ENCODE data around the gene AUTS2.

AUTS2 gene

DNA sequence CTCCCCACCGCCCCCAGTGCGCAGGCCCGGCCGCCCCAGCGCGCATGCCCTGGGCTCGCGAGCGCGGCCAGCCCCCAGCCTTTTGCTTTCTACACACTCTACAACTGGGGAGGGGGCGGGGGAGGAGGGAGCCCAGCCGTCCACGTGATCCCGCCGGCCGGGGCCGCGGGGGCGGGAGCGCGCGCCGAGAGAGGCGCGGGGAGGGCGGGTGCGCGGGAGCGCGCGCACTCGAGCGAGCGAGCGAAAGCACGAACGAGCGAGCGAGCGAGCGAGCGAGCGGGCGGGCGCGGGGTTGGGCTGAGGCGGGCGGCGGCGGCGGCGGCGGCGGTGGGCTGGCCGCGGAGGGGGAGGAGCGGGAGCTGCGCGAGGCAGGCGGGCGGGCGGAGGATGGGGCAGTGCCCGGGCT is at the start of gene AUTS2:
Gene AUTS2, plus strand, starts transcription at position 395 of the 406 bp plus-strand sequence. CDS start 1,179 bp downstream, outside the sequence.
- TF ChIP-seq, protein P1, sequence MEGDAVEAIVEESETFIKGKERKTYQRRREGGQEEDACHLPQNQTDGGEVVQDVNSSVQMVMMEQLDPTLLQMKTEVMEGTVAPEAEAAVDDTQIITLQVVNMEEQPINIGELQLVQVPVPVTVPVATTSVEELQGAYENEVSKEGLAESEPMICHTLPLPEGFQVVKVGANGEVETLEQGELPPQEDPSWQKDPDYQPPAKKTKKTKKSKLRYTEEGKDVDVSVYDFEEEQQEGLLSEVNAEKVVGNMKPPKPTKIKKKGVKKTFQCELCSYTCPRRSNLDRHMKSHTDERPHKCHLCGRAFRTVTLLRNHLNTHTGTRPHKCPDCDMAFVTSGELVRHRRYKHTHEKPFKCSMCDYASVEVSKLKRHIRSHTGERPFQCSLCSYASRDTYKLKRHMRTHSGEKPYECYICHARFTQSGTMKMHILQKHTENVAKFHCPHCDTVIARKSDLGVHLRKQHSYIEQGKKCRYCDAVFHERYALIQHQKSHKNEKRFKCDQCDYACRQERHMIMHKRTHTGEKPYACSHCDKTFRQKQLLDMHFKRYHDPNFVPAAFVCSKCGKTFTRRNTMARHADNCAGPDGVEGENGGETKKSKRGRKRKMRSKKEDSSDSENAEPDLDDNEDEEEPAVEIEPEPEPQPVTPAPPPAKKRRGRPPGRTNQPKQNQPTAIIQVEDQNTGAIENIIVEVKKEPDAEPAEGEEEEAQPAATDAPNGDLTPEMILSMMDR (conservative IDR thresholded peaks at IDR 0.05; ENCODE audit: low read length) = no peak
- H3K4me3 ChIP-seq (ENCODE audit: low read length) = peak within 1 kb of the TSS; percentile 91
- DNase-seq (ENCODE audit: low read depth) = peak; percentile 87

DNA sequence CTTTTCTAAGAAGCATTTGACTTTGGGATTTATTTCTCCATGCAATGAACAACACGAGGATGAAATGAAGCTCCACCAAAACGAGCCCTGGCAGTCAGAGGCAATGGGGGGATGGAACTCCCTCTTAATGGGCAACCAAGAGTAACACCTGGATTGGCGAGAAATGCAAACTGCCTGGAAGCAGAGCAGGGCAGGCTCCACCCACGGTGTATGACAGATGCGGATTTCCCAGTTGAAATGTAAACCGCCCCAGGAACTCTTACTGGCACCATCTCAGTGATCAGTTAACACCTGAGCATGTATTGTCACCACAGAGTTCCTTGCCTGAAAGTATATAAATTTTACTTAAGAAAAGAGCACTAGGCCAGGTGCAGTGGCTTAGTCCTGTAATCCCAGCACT is 47.3 kb upstream of the AUTS2 start:
- TF ChIP-seq, protein P1 (conservative IDR thresholded peaks at IDR 0.05; ENCODE audit: low read length) = no peak
- no peak for DNase-seq (ENCODE audit: low read depth)
- no peak overlapping the region for H3K4me3 ChIP-seq (ENCODE audit: low read length)

DNA sequence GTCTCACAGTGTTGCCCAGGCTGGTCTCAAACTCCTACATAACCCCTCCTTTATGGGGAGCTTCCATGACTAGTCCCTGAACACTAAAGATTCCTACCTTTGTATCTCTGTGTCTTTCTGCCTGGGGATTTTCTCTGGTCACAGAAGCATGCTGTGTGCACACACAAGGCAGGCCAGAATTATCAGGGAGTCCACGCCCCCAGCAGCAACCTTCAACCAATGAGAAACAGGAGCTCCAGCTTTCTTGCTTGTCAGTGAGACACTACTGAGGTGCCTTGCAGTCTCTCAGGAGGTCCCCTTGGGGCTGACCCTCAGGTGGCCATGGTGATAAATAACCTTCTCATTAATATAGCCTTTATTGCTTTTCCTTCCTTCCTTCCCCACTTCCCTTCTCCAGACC is 45.1 kb upstream of the AUTS2 start:
- no peak overlapping the region for H3K4me3 ChIP-seq (ENCODE audit: low read length)
- no peak for DNase-seq (ENCODE audit: low read depth)
- TF ChIP-seq, protein P1 (conservative IDR thresholded peaks at IDR 0.05; ENCODE audit: low read length) = no peak

DNA sequence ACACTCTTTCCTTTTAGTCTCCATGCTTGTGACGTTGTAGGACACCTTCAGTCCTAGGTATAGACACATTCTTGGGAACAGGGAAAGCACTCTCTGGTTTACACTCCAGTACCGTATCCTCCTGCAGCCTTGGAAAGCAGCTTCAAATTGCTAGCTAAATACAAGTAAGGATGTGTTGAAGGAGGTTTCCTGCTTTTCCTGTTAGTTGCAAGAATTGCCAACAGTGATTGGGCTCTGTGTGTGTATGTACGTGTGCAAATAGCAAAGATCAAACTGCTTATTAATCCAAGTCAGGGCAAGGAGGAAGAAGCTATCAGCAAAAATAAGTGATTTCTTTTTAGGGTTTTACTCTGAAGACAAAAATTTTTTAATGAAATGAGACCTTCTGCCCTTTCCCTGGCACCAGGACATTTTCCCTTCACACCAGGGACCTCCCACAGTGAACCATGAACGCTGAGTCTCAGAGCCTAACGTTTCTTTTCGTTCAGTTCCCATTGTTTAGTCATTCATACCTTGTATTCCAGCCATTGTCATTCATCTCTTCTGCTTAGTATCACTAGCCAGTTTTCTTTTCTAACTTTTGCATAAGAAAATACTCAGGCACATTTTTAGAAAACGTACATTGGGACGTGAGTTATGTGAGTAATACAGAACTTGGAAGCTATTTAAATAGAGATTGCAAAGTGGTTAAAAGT is 36.9 kb upstream of the AUTS2 start:
- no peak for DNase-seq (ENCODE audit: low read depth)
- TF ChIP-seq, protein P1 (conservative IDR thresholded peaks at IDR 0.05; ENCODE audit: low read length) = no peak
- no peak overlapping the region for H3K4me3 ChIP-seq (ENCODE audit: low read length)

DNA sequence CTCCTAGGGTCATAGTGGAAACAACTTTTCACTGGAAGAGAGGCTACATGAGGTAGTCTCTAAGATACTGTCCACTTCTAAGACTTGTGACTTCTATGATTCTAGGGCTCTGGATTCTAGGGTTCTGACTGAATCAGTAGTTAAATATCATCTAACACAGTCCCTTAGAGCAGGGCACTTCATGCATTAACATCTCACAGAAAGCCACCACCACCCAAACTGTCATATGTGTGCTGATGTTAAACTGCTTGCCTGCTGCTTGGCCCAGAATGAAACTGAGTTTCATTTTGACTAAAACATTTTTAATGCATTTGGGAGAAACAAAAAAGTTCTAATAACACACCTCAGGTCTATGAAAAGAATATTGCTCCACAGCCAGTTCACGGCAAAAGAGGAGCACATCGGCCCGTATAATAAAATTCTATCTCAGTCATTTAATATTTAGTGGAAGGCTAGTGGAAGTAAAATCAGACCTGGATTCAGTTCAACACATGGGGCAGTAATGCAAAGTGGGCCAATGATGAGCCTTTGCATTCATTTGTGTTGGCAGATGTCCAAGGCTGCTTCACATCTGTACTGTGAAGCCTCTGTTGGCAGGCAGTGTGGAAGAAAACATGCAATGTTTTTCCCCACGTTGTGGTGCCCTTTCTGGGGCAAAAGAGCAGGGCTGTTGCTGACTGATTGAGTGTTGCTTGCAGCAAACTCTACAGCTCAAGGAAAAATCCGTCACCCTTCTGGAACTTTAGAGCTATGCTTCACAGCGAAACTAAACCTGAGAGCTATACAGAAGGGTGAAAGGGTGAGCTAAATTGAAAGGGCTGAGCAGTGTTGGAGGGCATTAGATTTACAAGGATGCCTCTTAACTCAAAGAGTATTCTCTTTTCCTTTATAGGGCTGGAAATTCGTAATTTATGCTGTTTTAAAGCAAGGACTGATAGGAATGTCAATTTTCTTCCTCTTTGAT is 33.5 kb upstream of the AUTS2 start:
- no peak overlapping the region for H3K4me3 ChIP-seq (ENCODE audit: low read length)
- DNase-seq (ENCODE audit: low read depth) = peak; percentile 81
- TF ChIP-seq, protein P1 (conservative IDR thresholded peaks at IDR 0.05; ENCODE audit: low read length) = no peak

DNA sequence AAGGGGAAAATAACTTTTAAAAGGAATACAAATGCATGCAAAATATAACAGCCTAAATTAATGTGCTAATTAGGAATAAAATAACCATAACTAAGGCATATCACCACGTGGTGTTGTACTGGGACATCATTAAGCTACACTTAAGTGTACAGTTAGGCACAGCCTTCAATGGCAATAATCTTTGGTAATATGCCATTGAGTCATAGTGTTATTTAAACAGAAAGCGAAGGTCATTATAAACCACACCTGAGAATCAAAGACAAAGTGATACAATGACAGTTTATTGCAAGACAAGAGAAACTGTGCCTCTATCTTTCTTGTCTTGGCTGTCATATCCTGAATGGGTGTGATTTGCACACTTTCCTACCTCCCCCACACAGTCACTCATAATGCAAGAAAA is 30.5 kb upstream of the AUTS2 start:
- TF ChIP-seq, protein P1 (conservative IDR thresholded peaks at IDR 0.05; ENCODE audit: low read length) = no peak
- H3K4me3 ChIP-seq (ENCODE audit: low read length) = no peak overlapping the region
- DNase-seq (ENCODE audit: low read depth) = no peak

Measured in AG10803 (cell line).